GM18907 (cell line): ENCODE results near the gene TUBA4B.
A peak's percentile ranks its signal among the peaks of the same experiment; 100 is the strongest.

ENCODE experiments used
- ATAC-seq: cut with Tn5 transposase; IDR thresholded peaks from one replicate; pipeline ENCODE4 v1.9.1; 2021; ENCODE audit warnings: mild to moderate bottlenecking, moderate library complexity; ENCODE audit not compliant: unreplicated experiment

The TUBA4B gene

GRCh38 chr2:219252900-219253752 lies at the start of gene TUBA4B:
Gene TUBA4B, plus strand, starts transcription at chr2:219253243. Its CDS starts 165 bp downstream, at chr2:219253408.
- ATAC-seq: peak; percentile 10

GRCh38 chr2:219204425-219205164 lies 48.4 kb upstream of the TUBA4B start:
- no peak for ATAC-seq

GRCh38 chr2:219205165-219205538 lies 47.9 kb upstream of the TUBA4B start:
- no peak for ATAC-seq

- no peak for ATAC-seq
Observed at GRCh38 chr2:219205981-219206327, 47.1 kb upstream of the TUBA4B start.

- ATAC-seq: peak; percentile 95
Observed at GRCh38 chr2:219206328-219207133, 46.5 kb upstream of the TUBA4B start, which contains the start of gene ZFAND2B. Gene ZFAND2B, plus strand, starts transcription at chr2:219206782. Its CDS starts 206 bp downstream, at chr2:219206988.

- no peak for ATAC-seq
Observed at GRCh38 chr2:219207134-219207883, 45.7 kb upstream of the TUBA4B start.

GRCh38 chr2:219207884-219208740 lies 44.9 kb upstream of the TUBA4B start:
- no peak for ATAC-seq

- ATAC-seq: no peak
Observed at GRCh38 chr2:219209236-219210195, 43.5 kb upstream of the TUBA4B start.

GRCh38 chr2:219210196-219210885 lies 42.7 kb upstream of the TUBA4B start:
- ATAC-seq: no peak

GRCh38 chr2:219210886-219211362 lies 42.1 kb upstream of the TUBA4B start:
- ATAC-seq: no peak

- ATAC-seq: no peak
Observed at GRCh38 chr2:219213026-219213415, 40.0 kb upstream of the TUBA4B start.

- no peak for ATAC-seq
Observed at GRCh38 chr2:219213486-219214071, 39.5 kb upstream of the TUBA4B start.

- ATAC-seq: no peak
Observed at GRCh38 chr2:219214141-219214540, 38.9 kb upstream of the TUBA4B start.

- no peak for ATAC-seq
Observed at GRCh38 chr2:219214786-219215185, 38.3 kb upstream of the TUBA4B start.

- ATAC-seq: no peak
Observed at GRCh38 chr2:219215871-219216534, 37.0 kb upstream of the TUBA4B start.

- no peak for ATAC-seq
Observed at GRCh38 chr2:219216535-219216915, 36.5 kb upstream of the TUBA4B start.

GRCh38 chr2:219218217-219218731 lies 34.8 kb upstream of the TUBA4B start:
- ATAC-seq: peak; percentile 22
